RWPE2 (cell line): ENCODE data around the gene MT1F.

Experiments
- ATAC-seq: fragments of 200-7000 bp; cut with Tn5 transposase; 3 replicates; pipeline ENCODE4 v1.9.1; 2021; ENCODE audit warnings: low read depth
- DNase-seq: peaks from one replicate; pipeline ENCODE4 v3.0.0-alpha.2; 2020; ENCODE audit warnings: low spot score
- H3K27ac ChIP-seq: fragments of 450-650 bp; 2 replicates; pipeline ENCODE4 v1.5.1; 2017; ENCODE audit warnings: mild to moderate bottlenecking; ENCODE audit not compliant: poor library complexity, severe bottlenecking
- H3K27me3 ChIP-seq: fragments of 250-450 bp; sonication (Bioruptor Pico); 2 replicates; pipeline ENCODE4 v1.5.1; 2021; ENCODE audit warnings: mild to moderate bottlenecking, moderate library complexity; ENCODE audit not compliant: insufficient read depth, poor library complexity, severe bottlenecking
- H3K36me3 ChIP-seq: fragments of 250-450 bp; sonication (Bioruptor Pico); 2 replicates; pipeline ENCODE4 v1.5.1; 2020; ENCODE audit warnings: low read depth, mild to moderate bottlenecking, moderate library complexity
- H3K4me1 ChIP-seq: fragments of 250-450 bp; sonication (Bioruptor Pico); 2 replicates; pipeline ENCODE4 v1.5.1; 2021; ENCODE audit warnings: mild to moderate bottlenecking, moderate library complexity; ENCODE audit not compliant: insufficient read depth, poor library complexity, severe bottlenecking
- H3K4me3 ChIP-seq: fragments of 250-450 bp; sonication (Bioruptor Pico); 2 replicates; pipeline ENCODE4 v1.5.1; 2021; ENCODE audit warnings: mild to moderate bottlenecking, moderate library complexity; ENCODE audit not compliant: severe bottlenecking
- H3K9me3 ChIP-seq: fragments of 250-450 bp; sonication (Bioruptor Pico); 2 replicates; pipeline ENCODE4 v1.5.1; 2021; ENCODE audit warnings: mild to moderate bottlenecking, moderate library complexity; ENCODE audit not compliant: severe bottlenecking
- TF ChIP-seq, protein P1 (sequence below): fragments of 450-650 bp; IDR thresholded peaks from one replicate; pipeline ENCODE4 v1.5.1; 2017; ENCODE audit warnings: mild to moderate bottlenecking, moderate library complexity; ENCODE audit not compliant: poor library complexity, severe bottlenecking

MT1F gene

DNA sequence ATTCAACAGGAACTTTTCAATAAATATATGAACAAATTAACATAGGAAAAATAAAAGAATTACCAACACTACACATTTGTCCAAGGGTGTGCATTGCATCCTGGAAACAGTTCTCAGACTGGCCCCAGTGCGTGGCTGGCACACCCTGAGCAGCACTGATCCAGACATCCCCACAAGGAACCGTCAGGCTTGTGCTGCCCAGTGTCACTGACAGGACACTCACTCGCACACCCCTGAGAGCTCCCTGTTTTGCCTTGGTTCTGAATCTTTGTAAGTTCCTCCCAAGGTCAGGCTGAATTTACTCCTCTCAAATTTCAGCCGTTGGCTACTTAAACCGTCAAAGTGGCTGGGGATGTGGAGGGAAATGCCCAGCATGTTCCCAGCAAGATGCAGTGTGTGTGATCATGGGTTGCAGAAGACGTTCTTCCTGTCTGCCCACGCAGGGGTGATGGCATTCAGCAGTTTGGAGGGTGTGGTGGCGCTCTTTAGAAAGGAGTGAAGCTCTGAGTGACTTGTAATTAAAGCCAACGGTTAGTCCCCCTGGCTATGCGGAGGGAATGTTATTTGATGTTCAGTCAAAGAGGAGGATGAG, 47.6 kb upstream of the MT1F start:
- Histone ChIP-seq H3K36me3 (peaks cover 17% of the 10 kb centered on the region), H3K4me3 (peak overlapping the region; percentile 54), H3K4me1 (peaks cover 73% of the 10 kb centered on the region), H3K27me3 (no peaks in the 10 kb centered on the region), H3K9me3 (no peaks in the 10 kb centered on the region), H3K27ac (peak overlapping the region; percentile 100)
- DNase-seq (peak; percentile 89), ATAC-seq (peak; percentile 35)
- TF ChIP-seq, protein P1, sequence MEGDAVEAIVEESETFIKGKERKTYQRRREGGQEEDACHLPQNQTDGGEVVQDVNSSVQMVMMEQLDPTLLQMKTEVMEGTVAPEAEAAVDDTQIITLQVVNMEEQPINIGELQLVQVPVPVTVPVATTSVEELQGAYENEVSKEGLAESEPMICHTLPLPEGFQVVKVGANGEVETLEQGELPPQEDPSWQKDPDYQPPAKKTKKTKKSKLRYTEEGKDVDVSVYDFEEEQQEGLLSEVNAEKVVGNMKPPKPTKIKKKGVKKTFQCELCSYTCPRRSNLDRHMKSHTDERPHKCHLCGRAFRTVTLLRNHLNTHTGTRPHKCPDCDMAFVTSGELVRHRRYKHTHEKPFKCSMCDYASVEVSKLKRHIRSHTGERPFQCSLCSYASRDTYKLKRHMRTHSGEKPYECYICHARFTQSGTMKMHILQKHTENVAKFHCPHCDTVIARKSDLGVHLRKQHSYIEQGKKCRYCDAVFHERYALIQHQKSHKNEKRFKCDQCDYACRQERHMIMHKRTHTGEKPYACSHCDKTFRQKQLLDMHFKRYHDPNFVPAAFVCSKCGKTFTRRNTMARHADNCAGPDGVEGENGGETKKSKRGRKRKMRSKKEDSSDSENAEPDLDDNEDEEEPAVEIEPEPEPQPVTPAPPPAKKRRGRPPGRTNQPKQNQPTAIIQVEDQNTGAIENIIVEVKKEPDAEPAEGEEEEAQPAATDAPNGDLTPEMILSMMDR: peak; percentile 38

DNA sequence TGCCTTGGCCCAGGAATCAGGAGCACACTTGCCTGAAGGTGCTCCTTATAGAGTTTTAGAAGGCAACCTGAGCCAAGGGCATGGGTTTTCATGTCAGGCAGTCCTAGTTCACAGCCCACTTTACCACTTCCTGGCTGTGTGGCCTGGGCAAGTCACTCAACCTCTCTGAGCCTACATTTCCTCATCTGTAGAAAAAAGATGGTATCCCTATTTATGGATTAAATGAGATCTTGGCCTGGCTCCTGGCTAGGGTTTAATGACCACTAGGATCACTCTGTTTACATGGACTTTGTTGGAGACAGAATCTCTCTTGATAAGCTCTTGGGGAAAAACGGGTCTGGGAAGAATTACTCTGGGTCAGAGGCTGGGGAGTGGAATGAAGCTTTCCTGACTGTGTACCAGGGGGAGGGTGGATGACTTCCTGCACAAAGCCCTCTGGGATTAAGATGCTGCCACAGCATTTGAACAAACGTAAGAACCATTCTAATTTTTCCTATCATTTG, 47.1 kb upstream of the MT1F start:
- H3K36me3 ChIP-seq: peaks cover 17% of the 10 kb centered on the region
- ATAC-seq (no peak), DNase-seq (peak; percentile 11)
- peaks cover 76% of the 10 kb centered on the region for H3K4me1 ChIP-seq
- peak overlapping the region; percentile 100 for H3K27ac ChIP-seq
- H3K4me3 ChIP-seq: peak overlapping the region; percentile 54
- no peaks in the 10 kb centered on the region for H3K27me3 ChIP-seq
- no peaks in the 10 kb centered on the region for H3K9me3 ChIP-seq
- TF ChIP-seq, protein P1: peak; percentile 20

DNA sequence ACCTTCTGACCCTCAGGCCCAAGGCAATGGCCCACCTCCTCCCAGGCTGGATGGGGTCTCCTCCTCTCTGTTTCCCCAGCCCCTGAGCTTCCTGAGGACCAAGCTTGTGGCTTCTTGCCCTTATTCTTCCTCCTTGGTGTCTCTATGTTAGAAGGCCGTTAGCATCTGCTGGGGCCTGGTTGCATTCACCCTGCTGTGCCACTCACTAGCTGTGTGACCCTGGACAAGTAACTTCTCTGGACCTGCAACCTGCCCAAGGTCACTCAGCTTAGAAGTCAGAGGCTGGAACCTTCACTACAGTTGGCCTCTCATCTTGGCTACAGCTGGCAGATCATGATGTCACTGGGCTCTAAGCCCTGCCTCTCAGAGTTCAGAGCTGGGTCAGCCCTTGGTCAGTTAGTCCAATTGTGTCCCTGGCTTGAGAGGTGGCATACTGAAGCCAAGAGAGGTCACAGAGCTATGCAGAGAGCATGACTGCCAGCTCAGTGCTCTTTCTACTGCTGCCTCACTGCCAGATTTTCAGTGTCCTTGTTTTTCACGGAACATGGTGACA, 46.4 kb upstream of the MT1F start:
- Histone ChIP-seq H3K4me1 (peaks cover 69% of the 10 kb centered on the region), H3K36me3 (peaks cover 17% of the 10 kb centered on the region), H3K27ac (peak overlapping the region; percentile 100), H3K27me3 (no peaks in the 10 kb centered on the region), H3K9me3 (no peaks in the 10 kb centered on the region), H3K4me3 (no peak overlapping the region)
- TF ChIP-seq, protein P1: no peak
- DNase-seq (peak; percentile 25), ATAC-seq (no peak)

DNA sequence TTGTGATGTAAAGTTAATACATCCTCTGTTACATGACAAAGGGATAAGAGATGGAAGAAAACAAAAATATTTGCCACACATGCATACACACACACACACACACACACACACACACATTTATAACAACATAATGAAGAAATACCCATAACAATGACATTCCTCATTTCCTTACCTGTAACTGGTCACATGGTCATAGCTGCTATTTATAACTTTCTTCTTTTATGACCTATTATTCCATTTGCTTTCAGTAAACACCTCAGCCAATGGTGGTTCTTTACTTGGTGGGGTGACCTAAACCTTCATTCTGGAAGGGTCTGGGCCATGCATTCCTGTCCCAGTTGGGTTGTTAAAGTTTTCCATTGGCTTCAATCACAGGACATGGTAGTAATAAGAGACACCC, 44.1 kb upstream of the MT1F start:
- ATAC-seq (no peak), DNase-seq (no peak)
- Histone ChIP-seq H3K9me3 (no peaks in the 10 kb centered on the region), H3K36me3 (peaks cover 14% of the 10 kb centered on the region), H3K4me1 (peaks cover 55% of the 10 kb centered on the region), H3K27me3 (no peaks in the 10 kb centered on the region), H3K27ac (peak overlapping the region; percentile 100), H3K4me3 (no peak overlapping the region)
- TF ChIP-seq, protein P1: no peak

DNA sequence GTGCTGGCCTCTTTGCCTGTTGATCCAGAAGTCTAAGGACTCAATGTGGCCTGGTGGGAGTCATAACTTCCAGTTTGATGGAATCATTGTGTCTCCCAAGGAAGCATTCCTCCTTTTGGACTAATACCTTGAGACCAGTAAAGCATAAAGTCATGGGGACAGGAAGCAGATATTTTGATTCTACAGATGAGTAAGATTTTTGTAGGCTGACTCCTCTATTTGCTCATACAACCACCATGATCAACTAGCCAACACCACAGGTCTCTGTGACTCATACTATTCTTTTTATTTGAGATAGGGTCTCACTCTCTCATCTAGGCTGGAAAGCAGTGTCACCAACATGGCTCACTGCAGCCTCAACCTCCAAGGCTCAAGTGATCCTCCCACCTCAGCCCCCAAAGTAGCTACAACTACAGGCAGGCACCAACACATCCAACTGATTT, 43.2 kb upstream of the MT1F start:
- TF ChIP-seq, protein P1: no peak
- ATAC-seq (peak; percentile 49), DNase-seq (no peak)
- Histone ChIP-seq H3K27ac (peak overlapping the region; percentile 100), H3K4me1 (peaks cover 55% of the 10 kb centered on the region), H3K36me3 (peaks cover 5% of the 10 kb centered on the region), H3K27me3 (no peaks in the 10 kb centered on the region), H3K4me3 (no peak overlapping the region), H3K9me3 (no peaks in the 10 kb centered on the region)
